Retina (tissue), 1 donor: ENCODE data around the gene PTCSC3.
A peak's percentile ranks its signal among the peaks of the same experiment; 100 is the strongest.

Source experiments
- DNase-seq: peaks from one replicate; pipeline ENCODE4 v3.0.0-alpha.2; 2016

The PTCSC3 gene

GRCh38 chr14:36176524-36176923, at the start of gene PTCSC3:
PTCSC3 (minus strand) TSS chr14:36176722.
- DNase-seq = no peak

- DNase-seq = no peak
Measured at GRCh38 chr14:36226164-36226563, 49.6 kb upstream of the PTCSC3 start.

- no peak for DNase-seq
Measured at GRCh38 chr14:36224176-36224575, 47.7 kb upstream of the PTCSC3 start.

DNA sequence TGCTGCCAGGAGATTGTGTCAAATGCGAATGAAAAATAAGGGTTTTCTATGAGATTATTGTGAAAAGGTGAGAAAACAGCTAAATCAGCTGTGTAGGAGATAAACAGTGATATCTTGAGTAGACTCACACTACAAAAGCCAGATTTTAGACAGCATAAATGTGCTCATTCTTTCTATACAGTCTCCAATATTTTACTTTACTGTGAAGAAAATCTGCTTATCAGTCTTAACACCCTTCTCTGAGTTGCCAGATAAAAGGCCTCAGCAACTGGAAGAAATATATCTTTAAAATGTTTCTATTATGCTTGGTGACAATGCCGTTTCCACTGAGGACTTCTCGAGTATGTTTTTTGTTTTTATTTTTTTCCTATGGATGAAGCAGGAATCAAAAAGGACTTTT, 47.0 kb upstream of the PTCSC3 start:
- no peak for DNase-seq

- DNase-seq = no peak
Measured at GRCh38 chr14:36222952-36223468, 46.5 kb upstream of the PTCSC3 start.

GRCh38 chr14:36222337-36222736, 45.8 kb upstream of the PTCSC3 start:
- DNase-seq = no peak

- DNase-seq = peak; percentile 45
Measured at GRCh38 chr14:36221112-36221511, 44.6 kb upstream of the PTCSC3 start.

- DNase-seq = no peak
Measured at GRCh38 chr14:36217732-36218131, 41.2 kb upstream of the PTCSC3 start.

- no peak for DNase-seq
Measured at GRCh38 chr14:36217027-36217426, 40.5 kb upstream of the PTCSC3 start.

GRCh38 chr14:36215217-36215598, 38.7 kb upstream of the PTCSC3 start:
- DNase-seq = no peak

- no peak for DNase-seq
Measured at GRCh38 chr14:36214476-36215216, 38.1 kb upstream of the PTCSC3 start.

DNA sequence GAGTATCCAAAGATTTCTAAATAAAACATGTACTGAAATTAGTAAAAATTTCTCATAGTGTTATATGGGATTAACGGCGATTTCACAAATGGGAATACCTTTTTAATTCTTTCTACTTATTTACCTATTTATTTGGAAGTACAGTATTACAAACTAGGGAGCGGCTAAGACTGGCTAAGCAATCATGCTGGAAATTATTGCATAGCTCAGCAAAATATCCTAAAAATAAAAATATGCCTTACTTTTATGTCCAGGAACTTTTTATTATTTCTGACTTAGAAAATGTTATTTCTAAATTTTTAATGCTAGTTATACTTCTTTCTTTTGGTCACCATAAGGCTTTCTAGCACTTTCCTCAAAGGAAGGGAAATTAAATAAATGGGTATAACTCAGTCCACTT, 36.5 kb upstream of the PTCSC3 start:
- DNase-seq = no peak

DNA sequence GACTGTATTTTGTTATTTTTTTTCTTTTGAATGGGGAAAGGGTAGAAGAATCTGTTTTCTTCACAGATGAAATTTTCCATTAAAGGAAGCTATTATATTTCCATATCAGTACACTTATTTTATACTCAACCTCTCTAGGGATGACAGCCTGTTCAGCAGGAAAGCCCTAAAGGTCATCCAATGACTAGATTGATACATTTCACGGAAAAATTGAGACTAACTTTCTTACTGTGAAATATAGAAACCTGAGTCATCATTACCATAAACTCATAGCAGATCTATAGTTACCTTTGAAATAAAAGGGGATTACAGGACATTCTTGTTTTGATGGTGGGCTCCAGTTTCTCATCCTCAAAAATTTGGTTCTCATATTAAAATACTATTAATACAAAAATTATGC, 36.1 kb upstream of the PTCSC3 start:
- no peak for DNase-seq

GRCh38 chr14:36208690-36209278, 32.3 kb upstream of the PTCSC3 start:
- no peak for DNase-seq

DNA sequence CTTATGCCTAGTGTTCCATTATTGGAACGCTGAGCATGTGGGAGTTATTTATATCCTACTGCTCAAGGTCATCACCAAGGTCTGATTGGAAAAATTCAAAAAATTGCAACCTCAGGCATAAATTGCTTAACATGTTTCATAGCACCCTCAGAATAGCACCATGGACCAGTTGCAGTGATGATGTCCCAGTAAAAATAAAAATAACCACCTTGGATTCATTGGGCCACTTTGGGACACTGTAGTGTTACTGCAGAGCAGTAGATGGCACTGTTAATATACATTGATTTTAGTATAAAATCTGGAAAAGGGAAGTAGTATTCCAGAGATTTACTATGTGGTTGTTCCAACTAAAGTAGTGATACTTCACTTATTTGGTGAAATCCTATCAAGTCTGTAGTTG, 31.0 kb upstream of the PTCSC3 start:
- no peak for DNase-seq

DNA sequence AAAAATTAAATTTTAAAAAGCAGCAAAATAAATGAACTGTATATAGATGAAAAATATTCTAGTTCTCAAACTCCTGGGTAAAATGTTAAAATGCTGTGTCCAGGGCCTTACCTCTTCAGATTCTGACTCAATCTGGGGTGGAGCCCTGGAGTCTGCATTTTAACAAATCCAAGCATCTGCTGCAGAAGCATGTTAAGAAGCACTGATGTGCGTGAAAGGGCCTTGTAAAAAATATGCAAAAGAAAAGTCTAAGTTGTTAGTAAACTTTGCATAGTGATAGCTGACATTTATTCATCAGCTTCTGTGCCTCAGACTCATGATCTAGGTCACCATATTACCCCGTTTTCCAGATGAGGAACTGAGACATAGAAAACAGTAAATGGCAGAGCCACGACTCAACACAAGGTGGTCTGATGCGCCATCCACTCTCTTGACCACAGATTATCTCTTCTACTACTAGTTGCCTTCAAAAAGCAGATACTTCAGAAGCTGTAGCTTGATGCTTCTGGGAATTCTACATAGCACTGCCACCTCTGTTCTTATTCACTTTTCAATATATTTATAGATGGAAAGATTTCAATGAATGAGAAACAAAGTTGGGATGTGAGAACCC, 28.0 kb upstream of the PTCSC3 start:
- DNase-seq = no peak

GRCh38 chr14:36198378-36198777, 21.9 kb upstream of the PTCSC3 start:
- no peak for DNase-seq

DNA sequence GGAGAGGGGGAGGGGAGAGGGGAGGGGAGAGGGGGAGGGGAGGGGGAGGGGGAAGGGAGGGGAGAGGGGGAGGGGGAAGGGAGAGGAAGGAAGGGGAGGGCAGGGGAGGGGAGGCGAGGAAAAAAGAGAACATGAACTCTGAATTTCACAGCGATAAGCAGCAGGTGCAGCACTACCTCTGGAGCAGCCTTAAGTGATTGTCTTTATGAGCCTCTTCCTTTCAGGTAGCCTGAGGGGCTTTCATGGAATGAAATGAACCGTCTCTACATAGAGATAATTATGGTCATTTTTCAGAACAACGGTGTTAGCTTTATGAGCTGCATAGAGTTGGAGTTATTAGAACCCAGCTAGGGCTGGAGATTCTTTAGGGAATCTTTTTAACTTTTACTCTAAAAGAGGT, 18.1 kb upstream of the PTCSC3 start:
- no peak for DNase-seq

GRCh38 chr14:36192530-36192929, 16.0 kb upstream of the PTCSC3 start:
- DNase-seq = no peak

DNA sequence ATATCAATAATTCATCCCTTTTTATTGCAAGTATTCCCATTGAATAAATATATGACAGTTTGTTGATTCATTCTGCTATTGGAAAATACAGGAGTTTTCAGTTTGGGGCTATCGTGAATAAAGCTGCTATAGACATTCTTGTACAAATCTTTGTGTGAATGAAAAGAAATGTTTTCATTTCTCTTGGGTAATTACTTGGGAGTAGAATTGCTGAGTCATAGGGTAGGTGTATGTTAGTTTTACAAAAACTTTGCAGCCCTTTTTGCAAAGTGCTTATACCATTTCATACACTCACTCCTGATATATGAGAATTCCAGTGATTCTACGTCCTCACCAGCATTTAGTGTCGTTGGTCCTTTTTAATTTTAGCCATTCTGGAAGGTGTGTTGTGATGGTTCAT, 6.9 kb upstream of the PTCSC3 start:
- DNase-seq = no peak

GRCh38 chr14:36181417-36181816, 4.9 kb upstream of the PTCSC3 start:
- DNase-seq = no peak

DNA sequence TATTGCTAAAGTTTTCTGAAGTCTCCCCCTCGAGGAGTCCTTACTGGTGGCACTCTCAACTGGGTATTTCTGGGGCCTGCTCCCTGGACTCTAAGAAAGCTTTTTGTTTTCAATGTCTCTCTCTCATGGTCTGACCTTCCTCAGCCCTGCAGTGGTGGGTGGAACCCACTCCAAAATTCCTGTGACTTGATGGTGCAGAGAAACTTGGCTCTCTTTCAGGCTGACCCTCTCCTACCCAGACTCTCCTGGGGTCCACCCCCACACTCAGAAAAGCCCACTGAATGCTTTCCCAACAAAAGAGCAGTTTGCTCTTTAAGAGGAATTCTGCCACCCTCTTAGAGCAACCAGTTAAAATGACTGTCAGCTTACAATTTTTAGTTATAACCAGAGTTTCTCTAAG, 967 bp upstream of the PTCSC3 start:
- DNase-seq = no peak

GRCh38 chr14:36174767-36175424, 1.6 kb downstream of the PTCSC3 start:
- DNase-seq = no peak

GRCh38 chr14:36173161-36173560, 3.4 kb downstream of the PTCSC3 start:
- DNase-seq = no peak
